GM18858 (cell line): Measurements from ENCODE around the gene MAP3K3.
"Not testable (repeated sequence)": the region's sequence is repeated elsewhere in the genome, so short reads cannot be mapped to it uniquely, and the experiment has no call there.

Experiments used
- ATAC-seq: cut with Tn5 transposase; IDR thresholded peaks from one replicate; pipeline ENCODE4 v1.9.1; 2021; ENCODE audit not compliant: unreplicated experiment

MAP3K3 gene

GRCh38 chr17:63704836-63705235 is 82.6 kb downstream of the MAP3K3 start:
- no peak for ATAC-seq

DNA sequence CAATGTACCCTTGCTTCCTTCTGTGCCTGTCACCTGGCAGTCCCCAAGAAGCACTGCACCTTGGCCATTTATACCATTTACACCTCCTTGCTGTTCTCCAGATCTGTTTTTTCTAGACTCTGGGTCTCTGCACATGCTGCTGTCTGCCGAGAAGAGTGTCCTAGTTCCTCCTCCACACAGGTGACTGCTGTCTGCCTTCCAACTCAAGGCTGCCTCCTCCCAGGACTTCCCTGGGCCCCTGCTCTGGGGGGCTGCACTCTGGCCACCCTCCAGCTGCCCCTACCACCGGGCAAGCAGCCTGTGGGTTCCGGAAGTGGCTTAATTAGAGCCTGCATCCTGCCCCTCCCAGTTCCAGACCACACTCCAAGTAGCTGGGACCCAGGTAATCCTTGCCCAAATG is 83.4 kb downstream of the MAP3K3 start:
- no peak for ATAC-seq

GRCh38 chr17:63706336-63707082 is 84.3 kb downstream of the MAP3K3 start:
- no peak for ATAC-seq

- no peak for ATAC-seq
Measured at GRCh38 chr17:63707151-63707550, 84.9 kb downstream of the MAP3K3 start.

DNA sequence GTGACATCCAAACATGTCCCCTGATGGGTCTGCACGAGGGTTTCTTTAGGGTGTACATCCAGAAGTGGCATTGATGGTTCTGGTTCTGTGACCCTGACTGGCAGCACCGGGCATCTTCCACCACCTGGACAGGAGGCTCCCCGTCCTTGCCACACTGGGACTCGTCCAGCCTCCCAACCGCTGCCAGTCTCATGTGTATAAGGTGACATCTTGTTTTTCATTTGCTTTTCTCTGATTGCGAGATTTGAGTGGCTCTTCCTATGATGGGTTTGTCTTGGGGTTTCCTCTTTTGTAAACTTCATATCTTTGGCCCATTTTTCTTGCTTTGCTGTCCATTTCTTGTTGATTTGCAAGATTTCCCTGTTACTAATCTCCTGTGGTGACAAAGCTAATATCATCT is 86.9 kb downstream of the MAP3K3 start:
- no peak for ATAC-seq

GRCh38 chr17:63714550-63715277 is 92.5 kb downstream of the MAP3K3 start:
- no peak for ATAC-seq

GRCh38 chr17:63716426-63716825 is 94.2 kb downstream of the MAP3K3 start:
- no peak for ATAC-seq

DNA sequence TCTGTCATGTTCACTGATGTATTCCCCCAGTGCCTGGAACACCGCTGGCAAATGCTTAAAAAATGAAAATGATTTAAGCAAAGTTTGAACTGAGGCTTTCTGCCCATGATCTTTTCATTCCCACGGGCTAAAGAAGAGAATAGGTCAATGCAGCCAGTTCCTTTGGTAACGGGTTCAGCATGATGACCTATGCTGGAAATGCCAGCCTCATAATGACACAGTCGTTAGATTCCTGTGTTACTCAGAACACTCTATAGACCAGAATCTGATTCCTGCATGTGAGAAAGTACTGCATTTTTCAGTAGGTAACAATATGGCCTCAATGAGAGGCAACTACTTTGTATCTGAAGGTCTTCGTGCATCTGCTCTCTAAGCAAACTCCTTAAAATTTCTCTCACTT is 96.8 kb downstream of the MAP3K3 start:
- no peak for ATAC-seq

DNA sequence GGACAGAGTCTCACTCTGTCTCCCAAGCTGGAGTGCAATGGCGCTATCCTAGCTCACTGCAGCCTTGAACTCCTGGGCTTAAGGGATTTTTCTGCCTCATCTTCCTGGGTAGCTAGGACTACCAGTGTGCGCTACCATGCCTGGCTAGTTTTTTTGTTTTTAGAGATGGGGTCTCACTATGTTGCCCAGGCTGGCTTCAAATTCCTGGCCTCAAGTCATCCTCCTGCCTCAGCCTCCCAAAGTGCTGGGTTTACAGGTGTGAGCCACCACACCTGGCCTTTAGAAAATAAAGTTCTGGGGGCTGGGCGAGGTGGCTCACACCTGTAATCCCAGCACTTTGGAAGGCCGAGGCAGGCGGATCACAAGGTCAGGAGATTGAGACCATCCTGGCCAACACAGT is 98.0 kb downstream of the MAP3K3 start:
- not testable (repeated sequence) for ATAC-seq

DNA sequence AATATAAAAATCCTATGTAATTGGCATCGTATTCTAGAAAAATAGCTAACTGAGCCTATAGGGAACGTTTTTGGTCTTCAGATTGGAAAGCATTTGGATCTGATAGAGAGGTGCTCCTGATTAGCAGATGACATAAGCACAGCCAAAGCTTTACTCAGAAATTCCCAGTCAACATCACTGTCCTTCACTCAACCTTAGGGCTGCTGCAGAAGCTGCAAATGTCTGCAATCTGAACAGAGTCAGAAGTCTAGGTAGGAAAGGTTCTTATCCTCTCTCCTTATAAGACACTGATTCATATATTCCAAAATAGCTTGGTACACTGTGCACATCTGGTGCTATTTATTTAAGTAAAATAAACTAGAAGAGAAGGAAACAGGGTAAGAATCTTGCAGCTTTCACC is 100.2 kb downstream of the MAP3K3 start:
- no peak for ATAC-seq

DNA sequence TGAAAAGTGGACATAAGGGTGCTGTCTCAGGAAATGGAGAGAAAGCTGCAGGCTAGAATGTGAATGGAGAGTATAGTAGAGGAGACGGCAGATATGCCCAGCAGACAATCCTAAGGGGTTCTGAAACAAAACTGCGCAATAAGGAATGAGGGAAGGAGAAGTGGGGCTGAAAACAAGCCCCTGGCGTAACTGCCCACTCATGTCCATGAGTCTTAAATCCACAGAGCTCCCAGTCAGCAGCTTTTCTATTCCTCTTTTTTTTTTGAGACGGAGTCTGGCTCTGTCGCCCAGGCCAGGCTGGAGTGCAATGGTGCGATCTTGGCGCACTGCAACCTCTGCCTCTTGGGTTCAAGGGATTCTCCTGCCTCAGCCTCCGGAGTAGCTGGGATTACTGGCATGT is 113.5 kb downstream of the MAP3K3 start:
- ATAC-seq: no peak

DNA sequence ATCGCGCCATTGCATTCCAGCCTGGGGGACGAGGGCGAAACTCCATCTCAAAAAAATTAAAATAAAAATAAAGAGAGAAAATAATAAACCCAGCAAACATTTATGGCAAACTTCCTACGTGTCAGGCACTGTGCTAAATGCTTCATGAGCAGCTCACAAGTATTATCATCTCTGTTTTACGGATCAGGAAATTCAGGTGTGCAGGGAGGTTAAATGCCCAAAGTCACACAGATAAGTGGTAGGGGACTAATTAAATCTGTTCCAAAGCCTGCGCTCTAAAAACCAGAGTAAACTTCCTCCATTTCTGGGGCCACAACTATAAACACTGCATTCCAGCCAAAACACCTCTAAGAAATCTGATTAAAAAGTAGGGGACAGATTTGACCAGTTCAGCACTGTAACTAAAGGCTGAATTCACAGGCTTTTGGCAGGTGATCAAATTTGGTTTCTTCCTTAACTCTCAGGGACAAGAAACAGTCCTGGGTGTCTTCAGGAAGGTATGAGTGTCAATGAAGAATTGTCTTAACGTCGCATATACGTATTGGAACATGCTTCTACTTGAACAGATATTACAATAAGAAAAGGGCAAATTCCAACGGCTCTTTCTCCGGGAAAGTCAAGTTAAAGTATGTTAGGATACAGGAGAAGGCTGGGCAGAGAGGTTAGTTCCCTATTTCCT is 118.4 kb downstream of the MAP3K3 start:
- ATAC-seq: no peak

- peak; percentile 1 for ATAC-seq
Measured at GRCh38 chr17:63741143-63741407, 118.9 kb downstream of the MAP3K3 start.

DNA sequence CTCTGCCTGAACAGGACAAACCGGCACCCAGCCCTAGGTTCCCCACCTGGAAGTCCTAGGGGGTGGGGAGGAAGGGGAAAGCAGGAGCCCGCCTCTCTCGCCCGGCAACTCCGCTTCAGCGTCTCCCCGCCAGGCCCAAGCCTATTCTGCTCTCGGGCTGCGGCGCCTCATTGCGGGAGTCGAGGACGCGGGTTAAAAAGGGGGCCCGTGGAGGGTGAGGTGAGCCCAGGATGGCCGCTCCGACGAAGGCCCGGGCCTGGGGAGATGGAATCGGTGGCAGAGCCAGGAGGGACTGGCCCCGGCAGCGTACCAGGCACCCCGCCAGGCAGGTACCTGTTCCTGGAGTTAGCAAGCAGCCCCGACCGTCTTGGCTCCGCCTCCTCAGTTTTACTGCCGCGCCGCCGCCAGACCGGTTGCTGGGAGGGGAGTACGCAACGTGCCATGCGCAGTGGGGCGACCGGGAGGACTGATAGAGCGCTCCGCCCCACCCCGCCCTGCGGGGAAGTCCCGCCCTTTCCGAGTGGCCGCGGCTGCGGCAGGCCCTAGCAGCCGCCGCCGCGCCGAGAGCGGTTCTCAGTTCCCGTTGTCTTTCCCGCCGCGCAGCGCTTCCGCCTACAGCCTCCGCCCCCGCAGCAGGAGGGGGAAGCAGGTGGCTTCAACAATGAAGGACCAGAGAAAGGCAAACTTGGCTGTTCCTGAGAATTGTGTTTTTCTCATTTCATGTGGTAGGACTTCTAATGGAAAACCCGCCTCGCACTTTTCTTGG is 119.4 kb downstream of the MAP3K3 start, which contains the start of gene STRADA:
TSS of gene STRADA (minus strand) at position 392 of the 766 bp plus-strand sequence. CDS start 13,430 bp downstream, outside the sequence.
- ATAC-seq: peak; percentile 87
